KMS-11 (cell line): ENCODE data around the gene GNA12.
A peak's percentile ranks its signal among the peaks of the same experiment; 100 is the strongest.

Experiments
- H2AFZ ChIP-seq: fragments of 200-600 bp; sonication (generic); 2 replicates; pipeline ENCODE4 v1.6.1; 2016; ENCODE audit warnings: antibody characterized with exemption, mixed run types, low read depth
- H3K27ac ChIP-seq: fragments of 200-600 bp; sonication (generic); 2 replicates; pipeline ENCODE4 v1.6.1; 2016; ENCODE audit warnings: mild to moderate bottlenecking, mixed run types
- H3K27me3 ChIP-seq: fragments of 200-600 bp; sonication (generic); 2 replicates; pipeline ENCODE4 v1.6.1; 2017; ENCODE audit warnings: mild to moderate bottlenecking, low read depth, mixed run types, moderate library complexity; ENCODE audit not compliant: insufficient read depth
- H3K36me3 ChIP-seq: fragments of 200-600 bp; sonication (generic); 2 replicates; pipeline ENCODE4 v1.6.1; 2017; ENCODE audit warnings: mild to moderate bottlenecking, mixed run types; ENCODE audit not compliant: insufficient read depth
- H3K4me1 ChIP-seq: fragments of 200-600 bp; sonication (generic); 2 replicates; pipeline ENCODE4 v1.6.1; 2016; ENCODE audit warnings: mild to moderate bottlenecking, low read depth, mixed run types; ENCODE audit not compliant: poor library complexity, severe bottlenecking
- H3K4me2 ChIP-seq: fragments of 200-600 bp; sonication (generic); 2 replicates; pipeline ENCODE4 v1.7.0; 2016; ENCODE audit warnings: mild to moderate bottlenecking, mixed run types
- H3K4me3 ChIP-seq: fragments of 200-600 bp; sonication (generic); IDR thresholded peaks from 2 replicates; pipeline ENCODE4 v1.6.1; 2017; ENCODE audit warnings: low read depth, low read length, mixed read lengths; ENCODE audit not compliant: insufficient read depth
- H3K79me2 ChIP-seq: fragments of 200-600 bp; sonication (generic); 2 replicates; pipeline ENCODE4 v1.6.1; 2016; ENCODE audit warnings: low read depth, mixed run types; ENCODE audit not compliant: insufficient read depth
- H3K9ac ChIP-seq: fragments of 200-600 bp; sonication (generic); 2 replicates; pipeline ENCODE4 v1.6.1; 2016; ENCODE audit warnings: mild to moderate bottlenecking, mixed run types
- H4K20me1 ChIP-seq: fragments of 200-600 bp; sonication (generic); 2 replicates; pipeline ENCODE4 v1.6.1; 2016; ENCODE audit warnings: mild to moderate bottlenecking, mixed run types; ENCODE audit not compliant: insufficient read depth
- CTCF ChIP-seq: fragments of 200-600 bp; sonication (generic); conservative IDR thresholded peaks from 2 replicates; pipeline ENCODE4 v1.6.1; 2017; ENCODE audit warnings: low read depth, mild to moderate bottlenecking, antibody characterized with exemption, low read length, moderate library complexity, mixed read lengths

The GNA12 gene

GRCh38 chr7:2864999-2865670, 21.0 kb upstream of the GNA12 start:
- Histone ChIP-seq H3K27ac (no peak overlapping the region), H3K79me2 (no peaks in the 10 kb centered on the region), H4K20me1 (no peaks in the 10 kb centered on the region), H3K4me3 (no peak overlapping the region), H3K27me3 (no peaks in the 10 kb centered on the region), H3K4me1 (peaks cover 13% of the 10 kb centered on the region), H3K4me2 (no peak overlapping the region), H2AFZ (no peak overlapping the region), H3K9ac (no peak overlapping the region), H3K36me3 (no peaks in the 10 kb centered on the region)
- peak; percentile 100 for TF ChIP-seq CTCF

- Histone ChIP-seq H3K36me3 (no peaks in the 10 kb centered on the region), H3K27me3 (no peaks in the 10 kb centered on the region), H3K4me1 (peaks cover 13% of the 10 kb centered on the region), H3K4me3 (no peak overlapping the region), H3K79me2 (no peaks in the 10 kb centered on the region), H3K4me2 (no peak overlapping the region), H2AFZ (peak overlapping the region; percentile 56; the same call in 1 of the 2 replicates), H3K27ac (no peak overlapping the region), H4K20me1 (no peaks in the 10 kb centered on the region), H3K9ac (no peak overlapping the region)
- no peak for TF ChIP-seq CTCF
Observed at GRCh38 chr7:2864204-2864985, 20.3 kb upstream of the GNA12 start.

GRCh38 chr7:2863461-2864066, 19.5 kb upstream of the GNA12 start:
- no peak overlapping the region for H3K4me3 ChIP-seq
- no peak for TF ChIP-seq CTCF
- no peaks in the 10 kb centered on the region for H3K36me3 ChIP-seq
- peaks cover 13% of the 10 kb centered on the region for H3K4me1 ChIP-seq
- H4K20me1 ChIP-seq: no peaks in the 10 kb centered on the region
- H3K9ac ChIP-seq: no peak overlapping the region
- peak overlapping the region; percentile 56 for H2AFZ ChIP-seq
- no peaks in the 10 kb centered on the region for H3K79me2 ChIP-seq
- H3K27ac ChIP-seq: peak overlapping the region; percentile 1; the same call in 1 of the 2 replicates
- H3K27me3 ChIP-seq: no peaks in the 10 kb centered on the region
- peak overlapping the region; percentile 4; the same call in 1 of the 2 replicates for H3K4me2 ChIP-seq

DNA sequence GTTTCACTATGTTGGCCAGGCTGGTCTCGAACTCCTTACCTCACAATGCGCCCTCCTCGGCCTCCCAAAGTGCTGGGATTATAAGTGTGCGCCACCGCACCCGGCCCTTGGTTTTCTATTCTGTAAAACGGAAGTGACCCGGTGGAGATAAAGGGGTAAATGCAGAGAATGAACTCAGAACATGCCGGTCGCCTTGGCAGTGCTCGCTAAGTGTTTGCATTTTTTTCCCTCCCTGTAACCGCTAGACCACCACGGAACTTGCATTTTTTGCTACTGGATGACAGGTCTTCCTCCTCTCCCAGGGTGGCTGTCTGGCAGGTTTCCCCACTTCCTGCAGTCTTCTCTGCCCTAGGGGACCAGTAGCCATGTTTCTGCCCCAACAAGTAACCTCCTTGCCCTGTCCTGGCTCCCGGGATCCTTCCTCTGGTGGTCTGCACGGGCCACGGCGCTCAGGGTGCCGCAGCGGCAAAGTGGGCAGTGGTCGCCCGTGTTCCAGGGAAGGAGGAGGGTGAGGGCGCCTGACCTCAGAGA, 18.8 kb upstream of the GNA12 start:
- Histone ChIP-seq H3K27me3 (no peaks in the 10 kb centered on the region), H4K20me1 (no peaks in the 10 kb centered on the region), H3K4me1 (peaks cover 13% of the 10 kb centered on the region), H3K4me2 (no peak overlapping the region), H3K36me3 (no peaks in the 10 kb centered on the region), H3K79me2 (no peaks in the 10 kb centered on the region), H3K4me3 (no peak overlapping the region), H2AFZ (peak overlapping the region; percentile 56; the same call in 1 of the 2 replicates), H3K27ac (no peak overlapping the region), H3K9ac (no peak overlapping the region)
- no peak for TF ChIP-seq CTCF
